ENCODE results near the gene DDX54.

DDX54 gene

GRCh38 chr12:113190761-113191160, 5.5 kb upstream of the DDX54 start:
- no peak for DNase-seq (ENCODE audit: low read depth)

GRCh38 chr12:113189361-113189760, 4.1 kb upstream of the DDX54 start:
- no peak for DNase-seq (ENCODE audit: low read depth)

GRCh38 chr12:113186666-113187325, 1.5 kb upstream of the DDX54 start:
- no peak for DNase-seq (ENCODE audit: low read depth)

GRCh38 chr12:113186033-113186365, 721 bp upstream of the DDX54 start:
- DNase-seq (ENCODE audit: low read depth) = no peak

- DNase-seq (ENCODE audit: low read depth) = peak; percentile 83
These were observed 438 bp downstream of the DDX54 start for GRCh38 chr12:113184900-113185179.

GRCh38 chr12:113184098-113184899, 979 bp downstream of the DDX54 start:
- DNase-seq (ENCODE audit: low read depth) = no peak

GRCh38 chr12:113183030-113183589, 2.2 kb downstream of the DDX54 start:
- no peak for DNase-seq (ENCODE audit: low read depth)

GRCh38 chr12:113181975-113182374, 3.3 kb downstream of the DDX54 start:
- DNase-seq (ENCODE audit: low read depth) = no peak

GRCh38 chr12:113180333-113180732, 4.9 kb downstream of the DDX54 start:
- DNase-seq (ENCODE audit: low read depth) = no peak

GRCh38 chr12:113179023-113179422, 6.3 kb downstream of the DDX54 start:
- DNase-seq (ENCODE audit: low read depth) = no peak

- peak; percentile 40 for DNase-seq (ENCODE audit: low read depth)
These were observed 10.6 kb downstream of the DDX54 start for GRCh38 chr12:113174461-113175384.

GRCh38 chr12:113173081-113173698, 12.1 kb downstream of the DDX54 start:
- DNase-seq (ENCODE audit: low read depth) = no peak

- no peak for DNase-seq (ENCODE audit: low read depth)
These were observed 13.1 kb downstream of the DDX54 start for GRCh38 chr12:113172185-113172584.

- DNase-seq (ENCODE audit: low read depth) = no peak
These were observed 13.7 kb downstream of the DDX54 start for GRCh38 chr12:113171543-113171942.

- no peak for DNase-seq (ENCODE audit: low read depth)
These were observed 14.4 kb downstream of the DDX54 start for GRCh38 chr12:113170926-113171325.

GRCh38 chr12:113170457-113170856, 14.8 kb downstream of the DDX54 start:
- no peak for DNase-seq (ENCODE audit: low read depth)

GRCh38 chr12:113169697-113170096, 15.6 kb downstream of the DDX54 start:
- no peak for DNase-seq (ENCODE audit: low read depth)

- no peak for DNase-seq (ENCODE audit: low read depth)
These were observed 17.4 kb downstream of the DDX54 start for GRCh38 chr12:113167868-113168267.

- DNase-seq (ENCODE audit: low read depth) = no peak
These were observed 19.5 kb downstream of the DDX54 start for GRCh38 chr12:113165521-113166450.

- no peak for DNase-seq (ENCODE audit: low read depth)
These were observed 21.3 kb downstream of the DDX54 start for GRCh38 chr12:113164014-113164413.

GRCh38 chr12:113163030-113163360, 22.3 kb downstream of the DDX54 start:
- no peak for DNase-seq (ENCODE audit: low read depth)
